ENCODE data around the gene PHF2.

PHF2 gene

GRCh38 chr9:93566408-93567270 lies 9.7 kb upstream of the PHF2 start (continued):
- no peak for TF ChIP-seq GLI2 (tag by site-specific recombination; IDR thresholded peaks at IDR 0.05; ENCODE audit: borderline replicate concordance, low read depth)
- TF ChIP-seq ZNF791 (tag by site-specific recombination; IDR thresholded peaks at IDR 0.05), result no peak
- TF ChIP-seq ZNF610 (tag by site-specific recombination; IDR thresholded peaks at IDR 0.05; ENCODE audit: borderline replicate concordance), result peak; percentile 37; the same call in 1 of the 2 replicates
- no peak for TF ChIP-seq SETDB1 (IDR thresholded peaks at IDR 0.05; ENCODE audit: insufficient read length, low read length)
- no peak for TF ChIP-seq ZNF639 (tag by site-specific recombination; IDR thresholded peaks at IDR 0.05)
- TF ChIP-seq ZNF24 (tag by site-specific recombination; IDR thresholded peaks at IDR 0.05), result no peak
- TF ChIP-seq ZBTB20 (tag by site-specific recombination; IDR thresholded peaks at IDR 0.05), result peak; percentile 71
- TF ChIP-seq REST (tag by site-specific recombination; IDR thresholded peaks at IDR 0.05), result no peak
- 0 out of 2 replicates have a peak, but pooled peaks have one; percentile 29 for TF ChIP-seq ZXDB (tag by site-specific recombination; IDR thresholded peaks at IDR 0.05)
- no peak for TF ChIP-seq ATF2 (tag by site-specific recombination; IDR thresholded peaks at IDR 0.05; ENCODE audit: low read depth)
- TF ChIP-seq ZNF792 (tag by site-specific recombination; IDR thresholded peaks at IDR 0.05), result no peak
- TF ChIP-seq ZNF701 (tag by site-specific recombination; IDR thresholded peaks at IDR 0.05), result no peak
- TF ChIP-seq ZNF623 (tag by site-specific recombination; IDR thresholded peaks at IDR 0.05), result no peak
- no peak for TF ChIP-seq ZFP37 (tag by site-specific recombination; IDR thresholded peaks at IDR 0.05)
- TF ChIP-seq ZNF664 (tag by site-specific recombination; IDR thresholded peaks at IDR 0.05), result no peak
- no peak for TF ChIP-seq ZNF514 (tag by site-specific recombination; IDR thresholded peaks at IDR 0.05)
- TF ChIP-seq ZSCAN4 (tag by site-specific recombination; IDR thresholded peaks at IDR 0.05), result no peak
- TF ChIP-seq ZBTB7A (tag by site-specific recombination; IDR thresholded peaks at IDR 0.05; ENCODE audit: low read depth), result no peak
- no peak for TF ChIP-seq ZNF350 (tag by site-specific recombination; IDR thresholded peaks at IDR 0.05)
- TF ChIP-seq ZNF37A (tag by site-specific recombination; IDR thresholded peaks at IDR 0.05), result no peak
- TF ChIP-seq ZNF48 (tag by site-specific recombination; IDR thresholded peaks at IDR 0.05), result no peak
- TF ChIP-seq ZNF26 (tag by site-specific recombination; IDR thresholded peaks at IDR 0.05), result no peak
- no peak for TF ChIP-seq ZNF280C (tag by site-specific recombination; IDR thresholded peaks at IDR 0.05)
- TF ChIP-seq ZNF404 (tag by site-specific recombination; IDR thresholded peaks at IDR 0.05), result no peak
- no peak for TF ChIP-seq ZNF423 (tag by site-specific recombination; IDR thresholded peaks at IDR 0.05)
- TF ChIP-seq ZBTB44 (tag by site-specific recombination; IDR thresholded peaks at IDR 0.05), result no peak
- no peak for TF ChIP-seq ZNF175 (tag by site-specific recombination; IDR thresholded peaks at IDR 0.05)

All from HEK293 (cell line).